Transverse colon (tissue), 4 donors: ENCODE measurements around the gene SULT1C3.

Experiments used
- EP300 ChIP-seq: sonication (generic); formaldehyde crosslinking; IDR thresholded peaks from one replicate; pipeline ENCODE4 v1.6.1; 2017; ENCODE audit warnings: antibody characterized with exemption, low read depth
- POLR2A ChIP-seq: fragments of 450-650 bp; IDR thresholded peaks from one replicate; pipeline ENCODE4 v1.6.1; 2016; ENCODE audit warnings: antibody characterized with exemption, mild to moderate bottlenecking, moderate library complexity
- POLR2AphosphoS5 ChIP-seq, 3 donors: sonication (generic); formaldehyde crosslinking; IDR thresholded peaks; one replicate each; pipeline ENCODE4 v1.6.1; 2016; ENCODE audit warnings: antibody characterized with exemption in 3 of 3
- TF ChIP-seq, protein P1 (sequence below), 5 experiments: fragments of 200-600 bp in 3 of 5; fragments of 450-650 bp in 2 of 5; sonication (generic) in 3 of 5; IDR thresholded peaks; 1 replicate in 2 of 5; 2 replicates in 3 of 5; pipeline ENCODE4 v1.5.1; 2016 to 2017; ENCODE audit warnings: antibody characterized with exemption in 5 of 5, inconsistent platforms in 3 of 5, mild to moderate bottlenecking in 2 of 5, moderate library complexity in 1 of 5

DNA sequence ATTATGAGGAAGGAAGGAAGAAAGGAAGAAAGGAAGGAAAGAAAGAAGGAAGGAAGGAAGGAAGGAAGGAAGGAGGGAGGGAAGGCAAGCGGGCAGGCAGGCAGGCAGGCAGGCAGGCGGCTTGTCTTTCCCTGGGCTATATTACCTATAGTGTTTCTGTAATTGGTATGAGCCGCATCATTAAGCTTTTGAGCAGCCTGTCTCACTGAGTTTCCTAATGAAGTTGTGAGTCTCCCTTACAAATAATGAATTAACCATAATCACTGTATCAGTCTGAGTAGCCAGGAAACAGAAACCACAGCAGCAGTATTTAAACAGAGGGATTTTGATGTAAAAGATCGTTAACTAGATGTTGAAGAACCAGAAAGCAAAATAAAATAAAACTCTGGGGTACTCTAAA, 11.8 kb upstream of the SULT1C3 start:
- TF ChIP-seq, protein P1, sequence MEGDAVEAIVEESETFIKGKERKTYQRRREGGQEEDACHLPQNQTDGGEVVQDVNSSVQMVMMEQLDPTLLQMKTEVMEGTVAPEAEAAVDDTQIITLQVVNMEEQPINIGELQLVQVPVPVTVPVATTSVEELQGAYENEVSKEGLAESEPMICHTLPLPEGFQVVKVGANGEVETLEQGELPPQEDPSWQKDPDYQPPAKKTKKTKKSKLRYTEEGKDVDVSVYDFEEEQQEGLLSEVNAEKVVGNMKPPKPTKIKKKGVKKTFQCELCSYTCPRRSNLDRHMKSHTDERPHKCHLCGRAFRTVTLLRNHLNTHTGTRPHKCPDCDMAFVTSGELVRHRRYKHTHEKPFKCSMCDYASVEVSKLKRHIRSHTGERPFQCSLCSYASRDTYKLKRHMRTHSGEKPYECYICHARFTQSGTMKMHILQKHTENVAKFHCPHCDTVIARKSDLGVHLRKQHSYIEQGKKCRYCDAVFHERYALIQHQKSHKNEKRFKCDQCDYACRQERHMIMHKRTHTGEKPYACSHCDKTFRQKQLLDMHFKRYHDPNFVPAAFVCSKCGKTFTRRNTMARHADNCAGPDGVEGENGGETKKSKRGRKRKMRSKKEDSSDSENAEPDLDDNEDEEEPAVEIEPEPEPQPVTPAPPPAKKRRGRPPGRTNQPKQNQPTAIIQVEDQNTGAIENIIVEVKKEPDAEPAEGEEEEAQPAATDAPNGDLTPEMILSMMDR (IDR thresholded peaks at IDR 0.05), result no peak
- TF ChIP-seq POLR2A, result no peak
- TF ChIP-seq EP300, result no peak
- no peak for TF ChIP-seq POLR2AphosphoS5 (IDR thresholded peaks at IDR 0.05)
